ACC112 (cell line): ENCODE measurements around the gene GLRA3.

Experiments used
- H2AFZ ChIP-seq: fragments of 200-600 bp; sonication (generic); one replicate; pipeline ENCODE4 v1.6.0; 2017; ENCODE audit warnings: antibody characterized with exemption, low read length; ENCODE audit not compliant: unreplicated experiment
- H3K27ac ChIP-seq: fragments of 200-600 bp; sonication (generic); 2 replicates; pipeline ENCODE4 v1.5.1; 2014; ENCODE audit warnings: low read depth, mild to moderate bottlenecking, antibody characterized with exemption, low read length, moderate library complexity
- H3K27me3 ChIP-seq: fragments of 200-600 bp; sonication (generic); 2 replicates; pipeline ENCODE4 v1.6.1; 2014; ENCODE audit warnings: mild to moderate bottlenecking, antibody characterized with exemption, low read length, moderate library complexity, mixed read lengths; ENCODE audit not compliant: insufficient read depth
- H3K36me3 ChIP-seq: fragments of 200-600 bp; sonication (generic); 2 replicates; pipeline ENCODE4 v1.6.1; 2016; ENCODE audit warnings: mild to moderate bottlenecking, antibody characterized with exemption, low read length, moderate library complexity, mixed read lengths; ENCODE audit not compliant: insufficient read depth
- H3K4me1 ChIP-seq: fragments of 200-600 bp; sonication (generic); one replicate; pipeline ENCODE4 v1.6.1; 2016; ENCODE audit warnings: low read length, mixed read lengths; ENCODE audit not compliant: insufficient read depth, unreplicated experiment, control insufficient read depth
- H3K4me3 ChIP-seq: fragments of 200-600 bp; sonication (generic); 2 replicates; pipeline ENCODE4 v1.5.1; 2014; ENCODE audit warnings: mild to moderate bottlenecking, low read depth, low read length
- H3K79me2 ChIP-seq: fragments of 200-600 bp; sonication (generic); one replicate; pipeline ENCODE4 v1.6.0; 2016; ENCODE audit warnings: low read length; ENCODE audit not compliant: control insufficient read depth, unreplicated experiment, insufficient read depth

The GLRA3 gene

DNA sequence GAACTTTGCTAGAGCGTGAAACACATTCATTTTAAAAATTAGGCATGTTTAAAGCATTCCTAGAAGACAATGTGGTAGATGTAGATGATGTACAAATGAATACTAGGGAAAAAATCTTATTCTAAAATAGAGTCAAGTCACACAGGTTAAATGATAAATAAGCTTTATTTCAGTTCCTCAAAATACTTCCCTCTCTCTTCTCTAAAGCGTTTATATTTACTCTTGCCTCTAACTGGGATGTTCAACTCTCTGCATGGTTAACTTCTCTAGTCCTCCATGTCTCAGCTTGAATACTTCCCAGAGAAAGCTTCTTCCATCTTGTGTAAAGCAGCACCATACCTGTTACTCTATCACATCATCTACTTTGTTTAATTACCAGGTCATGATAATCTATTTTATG, 30.9 kb upstream of the GLRA3 start:
- Histone ChIP-seq H3K4me3 (no peak overlapping the region), H3K27ac (no peak overlapping the region)

DNA sequence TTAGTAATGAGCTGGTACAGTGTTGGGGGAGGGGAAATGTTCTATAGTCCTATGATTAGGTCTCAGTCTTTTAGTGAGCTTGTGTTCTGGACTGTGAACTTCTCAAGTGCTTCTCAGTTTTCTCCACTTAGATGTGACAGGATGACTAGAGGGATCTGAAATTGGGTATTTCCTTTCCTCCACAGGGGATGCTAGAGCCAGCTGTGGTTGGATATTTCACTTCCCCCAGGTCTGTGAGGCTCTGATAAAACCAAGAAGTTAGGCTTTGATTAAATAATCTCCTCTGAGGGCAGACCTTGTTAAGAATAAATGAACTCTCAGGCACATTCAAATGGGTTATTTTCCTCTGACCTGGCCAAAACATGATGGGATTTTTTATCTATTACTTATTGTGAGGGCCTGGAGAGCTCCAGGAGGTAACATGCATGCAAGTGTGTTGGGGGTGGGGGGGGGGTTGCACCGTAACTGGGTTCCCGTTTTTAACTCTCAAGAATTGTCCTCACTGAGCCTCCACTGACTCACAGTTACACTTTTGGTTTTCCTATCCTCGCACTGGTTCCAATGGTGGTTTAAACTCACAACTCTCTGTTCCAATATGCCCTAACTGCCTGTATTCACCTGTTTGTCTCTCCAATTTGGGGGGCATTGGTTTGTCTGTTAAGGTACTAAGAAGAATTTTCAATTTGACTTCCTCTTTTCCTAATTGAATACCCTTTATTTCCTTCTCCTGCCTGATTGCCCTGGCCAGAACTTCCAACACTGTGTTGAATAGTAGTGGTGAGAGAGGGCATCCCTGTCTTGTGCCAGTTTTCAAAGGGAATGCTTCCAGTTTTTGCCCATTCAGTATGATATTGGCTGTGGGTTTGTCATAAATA, 28.1 kb upstream of the GLRA3 start:
- Histone ChIP-seq H3K27ac (no peak overlapping the region), H3K4me3 (no peak overlapping the region), H3K36me3 (no peaks in the 10 kb centered on the region), H3K4me1 (no peaks in the 10 kb centered on the region), H3K27me3 (no peaks in the 10 kb centered on the region), H3K79me2 (no peaks in the 10 kb centered on the region), H2AFZ (no peak overlapping the region)

More for the DNA sequence above, 30.9 kb upstream of the GLRA3 start:
- no peaks in the 10 kb centered on the region for H3K4me1 ChIP-seq
- H3K27me3 ChIP-seq: no peaks in the 10 kb centered on the region
- no peak overlapping the region for H2AFZ ChIP-seq
- H3K36me3 ChIP-seq: no peaks in the 10 kb centered on the region
- no peaks in the 10 kb centered on the region for H3K79me2 ChIP-seq

DNA sequence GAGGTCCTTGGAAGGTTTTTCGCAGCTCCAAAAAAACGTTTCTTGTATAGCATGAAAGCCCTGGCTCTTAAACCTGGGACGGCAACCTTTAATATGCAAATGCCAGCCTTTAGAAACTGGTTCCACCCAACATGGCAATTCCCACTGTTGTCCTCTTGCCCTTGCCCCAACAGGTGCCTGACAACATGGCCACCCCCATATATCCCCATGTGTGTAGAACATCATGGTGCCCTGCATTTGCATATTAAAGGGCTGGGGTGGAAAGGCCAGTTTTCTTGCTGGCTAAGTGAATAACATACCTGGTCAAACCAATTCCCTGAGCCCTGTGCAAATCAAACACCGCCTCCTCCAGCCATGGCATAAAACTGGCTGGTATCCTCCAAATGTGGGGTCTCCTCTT, 26.0 kb upstream of the GLRA3 start:
- H3K4me3 ChIP-seq: no peak overlapping the region
- H3K4me1 ChIP-seq: no peaks in the 10 kb centered on the region
- no peaks in the 10 kb centered on the region for H3K27me3 ChIP-seq
- H2AFZ ChIP-seq: no peak overlapping the region
- no peaks in the 10 kb centered on the region for H3K79me2 ChIP-seq
- no peak overlapping the region for H3K27ac ChIP-seq
- no peaks in the 10 kb centered on the region for H3K36me3 ChIP-seq

DNA sequence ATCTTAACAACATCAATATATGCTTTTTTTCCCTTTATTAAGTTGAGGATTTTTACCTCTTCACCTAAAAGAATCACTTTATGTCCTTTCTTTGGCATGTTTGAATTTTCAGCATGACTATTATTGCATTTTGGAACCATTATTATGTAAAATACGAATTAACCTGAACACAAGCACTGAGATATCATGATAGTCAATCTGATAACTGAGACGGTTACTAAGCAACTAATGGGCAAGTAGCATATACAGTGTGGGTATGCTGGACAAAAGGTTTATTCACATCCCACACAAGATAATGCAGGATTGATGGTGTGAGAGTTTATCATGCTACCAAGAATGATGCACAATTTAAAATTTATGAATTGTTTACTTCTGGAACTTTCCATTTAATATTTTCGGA, 24.6 kb upstream of the GLRA3 start:
- H3K79me2 ChIP-seq: no peaks in the 10 kb centered on the region
- no peaks in the 10 kb centered on the region for H3K4me1 ChIP-seq
- H3K4me3 ChIP-seq: no peak overlapping the region
- no peak overlapping the region for H2AFZ ChIP-seq
- no peaks in the 10 kb centered on the region for H3K27me3 ChIP-seq
- H3K36me3 ChIP-seq: no peaks in the 10 kb centered on the region
- H3K27ac ChIP-seq: no peak overlapping the region

DNA sequence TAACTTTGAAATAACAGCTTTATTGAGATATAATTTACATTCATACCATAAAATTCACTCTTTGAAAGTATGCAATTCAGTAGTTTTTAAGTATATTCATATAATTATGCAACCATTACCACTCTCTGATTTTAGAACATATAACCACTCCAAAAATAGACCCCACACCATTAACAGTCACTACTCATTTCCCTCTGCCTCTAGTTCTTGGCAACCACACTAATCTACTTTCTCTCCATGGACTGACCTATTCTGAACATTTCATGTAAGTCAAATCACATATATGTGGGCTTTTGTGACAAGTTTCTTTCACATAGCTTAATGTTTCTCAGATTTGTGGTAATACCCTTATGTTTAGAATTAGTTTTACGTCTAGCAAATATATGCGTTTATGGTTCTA, 19.5 kb upstream of the GLRA3 start:
- H2AFZ ChIP-seq: no peak overlapping the region
- no peaks in the 10 kb centered on the region for H3K4me1 ChIP-seq
- H3K27me3 ChIP-seq: 0 out of 2 replicates have a peak, but pooled peaks cover 6% of the 10 kb centered on the region
- H3K27ac ChIP-seq: no peak overlapping the region
- no peaks in the 10 kb centered on the region for H3K79me2 ChIP-seq
- no peak overlapping the region for H3K4me3 ChIP-seq
- H3K36me3 ChIP-seq: no peaks in the 10 kb centered on the region

DNA sequence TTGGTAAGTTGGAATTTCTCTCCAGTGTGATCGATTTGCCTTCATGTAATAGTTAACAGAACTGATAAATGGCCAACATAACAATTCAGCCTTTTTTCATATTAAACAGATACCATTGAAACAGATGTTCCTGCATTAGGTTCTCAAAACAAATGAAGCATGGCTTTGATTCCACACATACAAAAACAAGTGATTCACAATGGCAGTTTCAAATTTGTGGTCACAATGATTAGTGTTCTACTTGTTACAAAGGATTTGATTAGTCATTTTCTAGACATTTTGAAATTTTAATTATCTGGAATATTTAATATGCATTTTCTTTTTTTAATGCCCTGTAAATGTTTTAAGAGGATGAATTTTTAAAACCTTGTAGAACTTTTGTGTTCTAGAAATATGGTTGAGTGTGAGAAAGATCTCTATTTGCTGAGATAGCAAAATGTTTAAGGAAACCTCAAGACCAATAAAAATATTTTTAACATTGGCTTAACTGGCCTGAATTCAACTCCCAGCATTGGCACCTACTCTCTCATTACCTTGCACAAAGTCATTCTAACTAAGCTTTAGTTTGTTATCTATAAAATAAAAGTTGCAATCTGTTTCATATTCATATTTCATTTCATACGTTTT, 18.9 kb upstream of the GLRA3 start:
- no peaks in the 10 kb centered on the region for H3K79me2 ChIP-seq
- H2AFZ ChIP-seq: no peak overlapping the region

DNA sequence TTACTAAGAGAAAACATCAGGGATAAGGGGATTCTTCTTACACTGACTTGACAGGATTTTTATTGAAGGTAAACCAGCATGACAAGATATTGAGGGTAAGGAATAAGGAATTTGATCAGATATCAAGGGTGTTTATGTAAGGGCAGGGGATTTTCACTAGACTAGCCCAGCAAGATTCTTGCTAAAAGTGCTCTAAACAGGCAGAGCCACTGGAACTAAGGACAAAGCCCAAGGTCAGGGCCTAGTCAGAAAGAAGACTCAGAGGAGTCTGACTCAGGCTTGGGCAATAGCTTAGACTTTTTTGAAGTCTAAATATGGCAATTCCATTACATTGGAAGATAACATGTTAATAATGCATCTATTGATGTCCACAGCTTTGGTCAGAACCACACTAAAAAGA, 6.5 kb upstream of the GLRA3 start:
- Histone ChIP-seq H3K4me3 (no peak overlapping the region), H3K27me3 (peaks cover 5% of the 10 kb centered on the region; the same call in 1 of the 2 replicates), H3K27ac (no peak overlapping the region), H3K4me1 (no peaks in the 10 kb centered on the region), H2AFZ (no peak overlapping the region), H3K36me3 (no peaks in the 10 kb centered on the region), H3K79me2 (no peaks in the 10 kb centered on the region)

More for the DNA sequence above, 18.9 kb upstream of the GLRA3 start:
- H3K4me3 ChIP-seq: no peak overlapping the region
- H3K27ac ChIP-seq: no peak overlapping the region
- H3K4me1 ChIP-seq: no peaks in the 10 kb centered on the region
- H3K36me3 ChIP-seq: no peaks in the 10 kb centered on the region
- 0 out of 2 replicates have a peak, but pooled peaks cover 6% of the 10 kb centered on the region for H3K27me3 ChIP-seq

DNA sequence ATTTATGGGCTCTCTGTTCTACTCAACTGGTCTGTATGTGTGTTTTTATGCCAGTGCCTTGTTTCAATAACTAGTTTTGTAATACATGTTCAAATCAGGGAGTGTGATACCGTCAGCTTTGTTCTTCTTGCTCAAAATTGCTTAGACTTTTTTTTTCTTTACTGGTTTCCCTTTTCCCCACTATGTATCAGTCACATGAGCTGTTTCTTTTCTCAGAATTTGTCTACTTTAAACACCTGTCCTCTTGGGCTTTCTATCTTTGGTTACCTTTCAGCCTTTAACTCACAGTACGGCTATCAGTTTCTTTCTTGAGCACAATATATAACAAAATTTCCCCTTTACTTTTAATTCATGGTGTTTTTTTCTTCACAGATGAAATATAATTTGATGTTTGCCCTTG, 5.4 kb upstream of the GLRA3 start:
- H3K79me2 ChIP-seq: no peaks in the 10 kb centered on the region
- no peak overlapping the region for H3K27ac ChIP-seq
- H3K4me1 ChIP-seq: no peaks in the 10 kb centered on the region
- no peaks in the 10 kb centered on the region for H3K36me3 ChIP-seq
- peaks cover 5% of the 10 kb centered on the region; the same call in 1 of the 2 replicates for H3K27me3 ChIP-seq
- H2AFZ ChIP-seq: no peak overlapping the region
- no peak overlapping the region for H3K4me3 ChIP-seq

DNA sequence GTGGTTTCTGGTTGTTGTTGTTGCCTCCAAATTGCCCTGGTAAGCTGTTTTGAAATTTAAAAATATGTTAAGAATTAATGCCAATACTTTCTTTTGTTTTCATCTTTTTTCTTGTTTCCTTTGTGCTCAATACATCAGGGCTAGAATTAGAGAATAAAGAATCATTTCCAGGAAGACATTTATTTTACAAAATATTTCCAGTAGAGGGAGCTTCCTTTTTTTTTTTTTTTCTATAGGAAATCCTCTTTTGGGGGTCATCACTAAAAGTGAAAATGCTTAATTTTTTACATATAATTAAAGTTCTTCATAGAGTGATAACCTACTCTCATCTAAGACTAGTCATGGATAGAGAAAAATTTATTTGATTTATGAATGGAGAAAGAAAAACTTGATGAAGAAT, 2.4 kb downstream of the GLRA3 start:
- Histone ChIP-seq H2AFZ (no peak overlapping the region), H3K4me1 (no peaks in the 10 kb centered on the region), H3K36me3 (no peaks in the 10 kb centered on the region), H3K27ac (no peak overlapping the region), H3K79me2 (no peaks in the 10 kb centered on the region), H3K27me3 (peaks cover 17% of the 10 kb centered on the region), H3K4me3 (no peak overlapping the region)

DNA sequence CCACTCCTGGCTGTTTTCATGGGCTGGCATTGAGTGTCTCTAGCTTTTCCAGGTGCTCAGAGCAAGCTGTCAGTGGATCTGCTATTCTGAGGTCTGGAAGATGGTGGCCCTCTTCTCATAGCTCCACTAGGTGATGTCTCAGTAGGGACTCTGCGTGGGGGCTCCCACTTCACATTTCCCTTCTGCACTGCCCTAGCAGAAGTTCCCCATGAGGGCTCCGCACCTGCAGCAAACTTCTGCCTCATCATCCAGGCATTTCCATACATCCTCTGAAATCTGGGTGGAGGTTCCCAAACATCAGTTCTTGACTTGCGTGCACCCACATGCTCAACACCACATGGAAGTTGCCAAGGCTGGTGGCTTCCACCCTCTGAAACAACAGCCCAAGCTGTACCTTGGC, 13.8 kb downstream of the GLRA3 start:
- no peaks in the 10 kb centered on the region for H3K36me3 ChIP-seq
- H3K4me3 ChIP-seq: no peak overlapping the region
- no peak overlapping the region for H2AFZ ChIP-seq
- H3K79me2 ChIP-seq: no peaks in the 10 kb centered on the region
- H3K4me1 ChIP-seq: no peaks in the 10 kb centered on the region
- no peak overlapping the region for H3K27ac ChIP-seq
- H3K27me3 ChIP-seq: no peaks in the 10 kb centered on the region

DNA sequence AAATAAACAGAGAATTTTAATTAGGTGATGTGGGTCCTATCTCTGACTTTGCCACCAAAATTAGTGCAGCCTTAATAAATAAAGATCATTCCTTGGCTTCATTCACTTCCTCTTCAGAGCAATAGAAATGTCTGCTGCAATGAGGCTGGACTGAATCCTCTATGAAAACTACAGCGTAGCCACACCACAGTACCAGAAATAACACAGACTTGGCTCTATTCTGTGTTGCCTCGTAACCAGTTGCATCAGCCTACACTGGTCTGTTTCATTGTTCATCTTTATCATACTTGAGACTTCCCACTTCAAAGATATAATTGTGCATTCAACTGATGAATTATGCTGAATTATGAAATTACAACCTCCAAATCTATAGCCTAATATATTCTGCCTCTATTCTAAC, 15.8 kb downstream of the GLRA3 start:
- no peak overlapping the region for H2AFZ ChIP-seq
- H3K36me3 ChIP-seq: no peaks in the 10 kb centered on the region
- no peaks in the 10 kb centered on the region for H3K4me1 ChIP-seq
- H3K79me2 ChIP-seq: no peaks in the 10 kb centered on the region
- H3K4me3 ChIP-seq: no peak overlapping the region
- no peak overlapping the region for H3K27ac ChIP-seq
- no peaks in the 10 kb centered on the region for H3K27me3 ChIP-seq
